OCI-LY7 (cell line): ENCODE results near the gene SEMA3E.

Experiments used
- CTCF ChIP-seq: fragments of 200-600 bp; sonication (generic); conservative IDR thresholded peaks from 2 replicates; pipeline ENCODE4 v1.5.1; 2014; ENCODE audit warnings: mild to moderate bottlenecking, antibody characterized with exemption, low read length, moderate library complexity, mixed read lengths
- EZH2phosphoT487 ChIP-seq: fragments of 200-600 bp; sonication (generic); IDR thresholded peaks from 2 replicates; pipeline ENCODE4 v1.6.1; 2018; ENCODE audit warnings: low read depth, borderline replicate concordance, mild to moderate bottlenecking, mixed run types, antibody characterized with exemption, low read length, moderate library complexity, mixed read lengths

GRCh38 chr7:83410989-83411591, 237.8 kb downstream of the SEMA3E start:
- TF ChIP-seq CTCF (peak; percentile 86), EZH2phosphoT487 (no peak)
